Dermis blood vessel endothelial cell (primary cell): ENCODE results near the gene GGTA1. TPM values are rescaled to one million over a fixed set of nuclear protein-coding genes. Genes with fewer than 3 reads are reported as not detected.
"Not testable (repeated sequence)": the region's sequence is repeated elsewhere in the genome, so short reads cannot be mapped to it uniquely, and the experiment has no call there.

ENCODE experiments used
- DNase-seq: peaks from one replicate; pipeline ENCODE4 v3.0.0; 2010
- total RNA-seq: library from RNA; depleted of rRNA; stranded (reverse); fragments of >200 nt; gene quantifications from 2 replicates; pipeline ENCODE4 v1.2.3, GENCODE V29; 2014

GGTA1 gene
- total RNA-seq, 1 donor from 2014 or later, result 8.7 TPM

- DNase-seq, result peak; percentile 21
Observed at GRCh38 chr9:121498487-121499176, 1.0 kb downstream of the GGTA1 start.

GRCh38 chr9:121498150-121498486, 1.5 kb downstream of the GGTA1 start:
- peak; percentile 89 for DNase-seq

GRCh38 chr9:121495976-121496375, 3.7 kb downstream of the GGTA1 start:
- no peak for DNase-seq

GRCh38 chr9:121494192-121494591, 5.5 kb downstream of the GGTA1 start:
- DNase-seq, result no peak

- DNase-seq, result no peak
Observed at GRCh38 chr9:121491111-121491510, 8.5 kb downstream of the GGTA1 start.

GRCh38 chr9:121489344-121489743, 10.3 kb downstream of the GGTA1 start:
- DNase-seq, result no peak

- DNase-seq, result peak; percentile 24
Observed at GRCh38 chr9:121486043-121486442, 13.6 kb downstream of the GGTA1 start.

- DNase-seq, result no peak
Observed at GRCh38 chr9:121485623-121486022, 14.0 kb downstream of the GGTA1 start.

- no peak for DNase-seq
Observed at GRCh38 chr9:121484651-121485446, 14.8 kb downstream of the GGTA1 start.

GRCh38 chr9:121483473-121484031, 16.1 kb downstream of the GGTA1 start:
- DNase-seq, result no peak

- peak; percentile 7 for DNase-seq
Observed at GRCh38 chr9:121483049-121483448, 16.6 kb downstream of the GGTA1 start.

GRCh38 chr9:121478816-121479676, 20.6 kb downstream of the GGTA1 start:
- DNase-seq, result no peak

- DNase-seq, result no peak
Observed at GRCh38 chr9:121476156-121476555, 23.5 kb downstream of the GGTA1 start.

- DNase-seq, result no peak
Observed at GRCh38 chr9:121474231-121474947, 25.3 kb downstream of the GGTA1 start.

GRCh38 chr9:121473229-121473628, 26.4 kb downstream of the GGTA1 start:
- no peak for DNase-seq

GRCh38 chr9:121472446-121472845, 27.2 kb downstream of the GGTA1 start:
- no peak for DNase-seq

- no peak for DNase-seq
Observed at GRCh38 chr9:121466142-121466541, 33.5 kb downstream of the GGTA1 start.

- DNase-seq, result no peak
Observed at GRCh38 chr9:121464968-121465367, 34.7 kb downstream of the GGTA1 start.

GRCh38 chr9:121463026-121463807, 36.4 kb downstream of the GGTA1 start:
- peak; percentile 56 for DNase-seq

- DNase-seq, result no peak
Observed at GRCh38 chr9:121459513-121459912, 40.1 kb downstream of the GGTA1 start.

GRCh38 chr9:121458449-121458848, 41.2 kb downstream of the GGTA1 start:
- not testable (repeated sequence) for DNase-seq
